ENCODE measurements around the gene RYR3. TPM values are rescaled to one million over a fixed set of nuclear protein-coding genes. Genes with fewer than 3 reads are reported as not detected.
A peak's percentile ranks its signal among the peaks of the same experiment; 100 is the strongest.

RYR3 gene
- total RNA-seq, 1 donor from 2014 or later = 2.2 TPM

DNA sequence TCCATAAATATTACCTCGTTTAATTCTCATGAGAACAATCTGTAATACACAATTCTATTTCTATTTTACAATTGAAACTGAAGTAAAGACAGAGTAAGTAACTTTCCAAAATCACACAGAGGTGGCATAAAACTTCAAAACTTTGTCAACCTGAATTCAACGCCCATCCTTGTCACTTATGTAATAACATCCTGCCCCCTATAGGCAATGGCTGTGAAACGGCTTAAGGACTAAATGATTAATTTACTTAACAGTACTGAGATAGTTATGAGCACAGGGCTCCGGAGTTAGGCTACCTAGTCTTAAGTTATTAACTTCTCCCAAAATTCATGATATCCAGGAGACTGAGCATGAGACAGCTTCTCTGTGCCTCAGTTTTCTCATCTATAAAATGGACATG lies 364.5 kb downstream of the RYR3 start:
- DNase-seq (ENCODE audit: extremely low spot score, unreplicated experiment) = no peak
- TF ChIP-seq, protein P1, sequence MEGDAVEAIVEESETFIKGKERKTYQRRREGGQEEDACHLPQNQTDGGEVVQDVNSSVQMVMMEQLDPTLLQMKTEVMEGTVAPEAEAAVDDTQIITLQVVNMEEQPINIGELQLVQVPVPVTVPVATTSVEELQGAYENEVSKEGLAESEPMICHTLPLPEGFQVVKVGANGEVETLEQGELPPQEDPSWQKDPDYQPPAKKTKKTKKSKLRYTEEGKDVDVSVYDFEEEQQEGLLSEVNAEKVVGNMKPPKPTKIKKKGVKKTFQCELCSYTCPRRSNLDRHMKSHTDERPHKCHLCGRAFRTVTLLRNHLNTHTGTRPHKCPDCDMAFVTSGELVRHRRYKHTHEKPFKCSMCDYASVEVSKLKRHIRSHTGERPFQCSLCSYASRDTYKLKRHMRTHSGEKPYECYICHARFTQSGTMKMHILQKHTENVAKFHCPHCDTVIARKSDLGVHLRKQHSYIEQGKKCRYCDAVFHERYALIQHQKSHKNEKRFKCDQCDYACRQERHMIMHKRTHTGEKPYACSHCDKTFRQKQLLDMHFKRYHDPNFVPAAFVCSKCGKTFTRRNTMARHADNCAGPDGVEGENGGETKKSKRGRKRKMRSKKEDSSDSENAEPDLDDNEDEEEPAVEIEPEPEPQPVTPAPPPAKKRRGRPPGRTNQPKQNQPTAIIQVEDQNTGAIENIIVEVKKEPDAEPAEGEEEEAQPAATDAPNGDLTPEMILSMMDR (conservative IDR thresholded peaks at IDR 0.05) = peak; percentile 72
- Mint-ChIP-seq H3K4me1 (ENCODE audit: unreplicated experiment) (peaks cover 5% of the 10 kb centered on the region), H3K36me3 (no peaks in the 10 kb centered on the region), H3K4me3 (no peak overlapping the region), H3K27me3 (peaks cover 33% of the 10 kb centered on the region), H3K27ac (no peak overlapping the region), H3K9me3 (no peaks in the 10 kb centered on the region)

DNA sequence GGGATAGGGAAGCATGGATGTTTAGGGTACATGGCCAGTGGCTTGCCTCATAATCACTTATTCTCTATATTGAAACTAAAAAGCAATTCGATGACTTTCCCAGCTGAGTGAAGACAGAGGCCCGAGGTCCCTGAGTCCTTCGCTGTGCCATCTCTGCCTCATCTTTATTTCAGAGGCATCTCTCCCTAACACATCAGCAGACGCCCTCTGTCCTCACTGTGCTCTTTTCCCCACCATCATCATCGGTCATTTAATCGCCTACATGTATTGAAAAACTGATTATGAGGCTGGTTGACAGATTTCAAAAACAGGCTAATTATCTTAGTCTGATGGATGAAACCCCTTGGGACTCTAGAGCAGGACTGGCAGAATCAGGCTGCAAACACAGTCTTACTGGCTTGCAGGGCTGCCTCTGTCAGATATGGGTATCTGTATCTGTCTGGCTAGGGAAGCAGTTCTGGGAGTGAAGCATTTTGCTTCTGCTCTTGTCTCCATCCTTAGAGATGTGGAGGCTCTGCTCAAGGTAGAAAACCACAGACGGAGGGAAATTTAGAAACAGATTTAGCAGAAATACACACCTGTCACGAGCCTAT lies 366.6 kb downstream of the RYR3 start:
- H3K4me1 Mint-ChIP-seq (ENCODE audit: unreplicated experiment) = no peaks in the 10 kb centered on the region
- TF ChIP-seq, protein P1 (conservative IDR thresholded peaks at IDR 0.05) = no peak
- no peak for DNase-seq (ENCODE audit: extremely low spot score, unreplicated experiment)
- H3K27ac Mint-ChIP-seq = no peak overlapping the region
- no peak overlapping the region for H3K4me3 Mint-ChIP-seq
- H3K36me3 Mint-ChIP-seq = no peaks in the 10 kb centered on the region
- H3K9me3 Mint-ChIP-seq = no peaks in the 10 kb centered on the region
- peaks cover 28% of the 10 kb centered on the region for H3K27me3 Mint-ChIP-seq

DNA sequence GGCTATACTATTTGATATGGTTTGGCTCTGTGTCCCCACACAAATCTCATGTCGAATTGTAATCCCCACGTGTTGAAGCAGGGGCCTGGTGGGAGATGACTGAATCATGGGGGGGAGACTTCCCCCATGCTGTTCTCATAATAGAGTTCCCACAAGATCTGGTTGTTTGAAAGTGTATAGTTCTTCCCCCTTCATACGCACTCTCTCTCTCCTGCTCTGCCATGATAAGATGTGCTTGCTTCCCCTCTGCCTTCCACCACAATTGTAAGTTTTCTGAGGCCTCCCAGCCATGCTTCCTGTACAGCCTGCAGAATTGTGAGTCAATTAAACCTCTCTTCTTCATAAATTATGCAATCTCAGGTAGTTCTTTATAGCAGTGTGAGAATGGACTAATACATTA lies 367.4 kb downstream of the RYR3 start:
- no peak overlapping the region for H3K4me3 Mint-ChIP-seq
- no peak overlapping the region for H3K27ac Mint-ChIP-seq
- peaks cover 28% of the 10 kb centered on the region for H3K27me3 Mint-ChIP-seq
- H3K4me1 Mint-ChIP-seq (ENCODE audit: unreplicated experiment) = no peaks in the 10 kb centered on the region
- DNase-seq (ENCODE audit: extremely low spot score, unreplicated experiment) = no peak
- H3K36me3 Mint-ChIP-seq = no peaks in the 10 kb centered on the region
- TF ChIP-seq, protein P1 (conservative IDR thresholded peaks at IDR 0.05) = no peak
- H3K9me3 Mint-ChIP-seq = no peaks in the 10 kb centered on the region

DNA sequence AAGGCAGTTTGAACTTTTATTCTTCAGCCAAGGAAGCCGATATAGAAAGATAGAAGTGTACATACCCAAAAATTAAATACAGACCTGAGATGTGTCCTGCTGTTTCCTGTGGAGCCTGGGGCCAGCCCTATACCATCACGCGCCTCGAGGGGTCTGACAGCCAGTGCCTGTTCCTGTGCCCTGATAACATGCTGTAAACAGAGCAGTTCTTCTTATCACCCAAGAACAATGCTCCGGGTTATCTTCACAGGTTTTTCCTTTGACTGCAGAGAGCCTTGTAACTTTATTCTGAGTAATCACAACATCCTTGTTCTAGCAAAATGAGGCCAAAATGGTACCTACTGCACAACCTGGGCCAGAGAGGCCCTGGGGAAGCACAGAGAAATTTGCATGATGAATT lies 367.8 kb downstream of the RYR3 start:
- no peaks in the 10 kb centered on the region for H3K4me1 Mint-ChIP-seq (ENCODE audit: unreplicated experiment)
- no peak overlapping the region for H3K4me3 Mint-ChIP-seq
- TF ChIP-seq, protein P1 (conservative IDR thresholded peaks at IDR 0.05) = no peak
- no peaks in the 10 kb centered on the region for H3K9me3 Mint-ChIP-seq
- no peak overlapping the region for H3K27ac Mint-ChIP-seq
- no peaks in the 10 kb centered on the region for H3K36me3 Mint-ChIP-seq
- H3K27me3 Mint-ChIP-seq = peaks cover 26% of the 10 kb centered on the region
- no peak for DNase-seq (ENCODE audit: extremely low spot score, unreplicated experiment)

DNA sequence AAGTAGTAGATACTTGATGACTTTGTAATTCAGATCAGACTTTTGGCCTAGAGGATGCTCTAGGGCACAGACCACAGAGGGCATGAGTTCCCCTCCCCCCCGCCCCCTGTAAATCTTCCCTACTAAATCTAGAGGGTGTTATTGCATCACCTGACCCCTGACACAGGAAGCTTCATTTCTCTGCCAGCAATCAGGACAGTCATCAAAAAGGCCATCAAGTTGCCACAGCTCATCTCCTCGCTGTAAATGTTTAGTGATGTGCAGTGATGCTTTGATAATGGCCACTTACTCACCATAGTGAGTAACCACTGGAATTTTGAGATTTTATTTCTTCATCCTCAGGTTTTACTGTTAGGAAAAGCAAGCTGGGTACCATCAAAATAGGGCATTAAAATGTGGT lies 368.3 kb downstream of the RYR3 start:
- Mint-ChIP-seq H3K27me3 (peaks cover 23% of the 10 kb centered on the region), H3K36me3 (no peaks in the 10 kb centered on the region), H3K9me3 (no peaks in the 10 kb centered on the region), H3K4me1 (ENCODE audit: unreplicated experiment) (no peaks in the 10 kb centered on the region), H3K4me3 (no peak overlapping the region), H3K27ac (no peak overlapping the region)
- DNase-seq (ENCODE audit: extremely low spot score, unreplicated experiment) = no peak
- TF ChIP-seq, protein P1 (conservative IDR thresholded peaks at IDR 0.05) = no peak

DNA sequence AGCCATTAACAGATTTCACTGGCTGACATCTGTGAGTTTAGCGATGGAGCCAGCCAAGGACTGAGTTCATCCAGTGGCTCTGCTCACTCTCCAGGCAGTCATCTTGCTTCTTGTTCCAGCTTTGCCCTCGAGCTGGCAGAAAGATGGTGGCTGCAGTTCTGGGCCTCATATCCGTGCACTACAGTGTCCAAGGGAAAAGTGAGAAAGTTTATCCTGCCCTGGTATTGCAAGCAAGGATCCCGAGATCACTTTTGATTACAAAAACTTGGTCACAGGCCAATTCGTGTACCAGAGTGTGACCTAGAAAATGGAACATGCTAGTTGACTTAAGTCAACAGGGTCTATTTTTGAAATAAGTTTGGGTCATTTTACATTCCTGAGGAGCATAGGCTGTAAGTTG lies 369.6 kb downstream of the RYR3 start:
- TF ChIP-seq, protein P1 (conservative IDR thresholded peaks at IDR 0.05) = no peak
- H3K9me3 Mint-ChIP-seq = no peaks in the 10 kb centered on the region
- H3K4me1 Mint-ChIP-seq (ENCODE audit: unreplicated experiment) = no peaks in the 10 kb centered on the region
- H3K27ac Mint-ChIP-seq = no peak overlapping the region
- no peak for DNase-seq (ENCODE audit: extremely low spot score, unreplicated experiment)
- peaks cover 19% of the 10 kb centered on the region for H3K27me3 Mint-ChIP-seq
- no peak overlapping the region for H3K4me3 Mint-ChIP-seq
- H3K36me3 Mint-ChIP-seq = no peaks in the 10 kb centered on the region

Data from type B pancreatic cell (in vitro differentiated cells).